K562 (cell line): Measurements from ENCODE around the gene TENM3. TPM values are rescaled to one million over a fixed set of nuclear protein-coding genes. Genes with fewer than 3 reads are reported as not detected.

Source experiments
- ATF1 ChIP-seq, 2 experiments: fragments of 450-650 bp in 1 of 2; IDR thresholded peaks; 2 replicates each; pipeline ENCODE4 v1.6.1; 2016; ENCODE audit warnings: missing compliant biosample characterization in 1 of 2, missing genetic modification characterization in 1 of 2
- CC2D1A ChIP-seq: fragments of 450-650 bp; IDR thresholded peaks from 2 replicates; pipeline ENCODE4 v1.6.1; 2017; ENCODE audit warnings: mild to moderate bottlenecking
- CHAMP1 ChIP-seq: fragments of 450-650 bp; IDR thresholded peaks from 2 replicates; pipeline ENCODE4 v1.6.1; 2016; ENCODE audit warnings: mild to moderate bottlenecking
- CREM ChIP-seq: IDR thresholded peaks from 2 replicates; pipeline ENCODE4 v1.6.1; 2014; ENCODE audit warnings: antibody characterized with exemption, low read depth
- DLX4 ChIP-seq: fragments of 250-450 bp; sonication (Bioruptor Pico); IDR thresholded peaks from 2 replicates; pipeline ENCODE4 v1.6.1; 2021; ENCODE audit warnings: mild to moderate bottlenecking
- FOXP4 ChIP-seq: sonication (generic); formaldehyde crosslinking; IDR thresholded peaks from 2 replicates; pipeline ENCODE4 v1.8.0; 2022; ENCODE audit warnings: mild to moderate bottlenecking, missing genetic modification reagents, borderline replicate concordance
- FUS ChIP-seq: fragments of 200-400 bp; formaldehyde crosslinking; optimal IDR thresholded peaks from 2 replicates; pipeline ENCODE3; 2017; ENCODE audit warnings: low read depth, low read length
- HDAC6 ChIP-seq: IDR thresholded peaks from 2 replicates; pipeline ENCODE4 v1.6.1; 2012; ENCODE audit warnings: low read depth, mild to moderate bottlenecking, control low read depth, inconsistent platforms, low read length, moderate library complexity
- HNRNPLL ChIP-seq: fragments of 200-400 bp; formaldehyde crosslinking; IDR thresholded peaks from 2 replicates; pipeline ENCODE4 v1.6.1; 2017; ENCODE audit warnings: low read length, low read depth, mild to moderate bottlenecking; ENCODE audit not compliant: poor library complexity, severe bottlenecking
- HNRNPUL1 ChIP-seq: fragments of 200-400 bp; formaldehyde crosslinking; IDR thresholded peaks from 2 replicates; pipeline ENCODE4 v1.6.1; 2017; ENCODE audit warnings: low read length
- NCOR1 ChIP-seq: fragments of 450-650 bp; IDR thresholded peaks from 2 replicates; pipeline ENCODE4 v1.6.1; 2016; ENCODE audit warnings: mild to moderate bottlenecking, moderate library complexity
- PCBP2 ChIP-seq: fragments of 200-400 bp; formaldehyde crosslinking; IDR thresholded peaks from 2 replicates; pipeline ENCODE4 v1.6.1; 2018; ENCODE audit warnings: low read length, low read depth, mild to moderate bottlenecking, moderate library complexity; ENCODE audit not compliant: poor library complexity, severe bottlenecking
- PHF21A ChIP-seq: fragments of 450-650 bp; IDR thresholded peaks from 2 replicates; pipeline ENCODE4 v1.6.1; 2017; ENCODE audit warnings: low read depth, borderline replicate concordance
- PRPF4 ChIP-seq: fragments of 200-400 bp; formaldehyde crosslinking; IDR thresholded peaks from one replicate; pipeline ENCODE4 v1.6.1; 2017; ENCODE audit warnings: low read length, low read depth, mild to moderate bottlenecking; ENCODE audit not compliant: insufficient read depth, poor library complexity, severe bottlenecking
- RBM14 ChIP-seq: fragments of 200-400 bp; formaldehyde crosslinking; IDR thresholded peaks from 2 replicates; pipeline ENCODE4 v1.6.1; 2018; ENCODE audit warnings: low read depth, mild to moderate bottlenecking, low read length, moderate library complexity, borderline replicate concordance; ENCODE audit not compliant: insufficient read depth
- RBM39 ChIP-seq: fragments of 200-400 bp; formaldehyde crosslinking; optimal IDR thresholded peaks from 2 replicates; pipeline ENCODE3; 2018; ENCODE audit warnings: low read depth, low read length
- SMARCE1 ChIP-seq: fragments of 450-650 bp; IDR thresholded peaks from 2 replicates; pipeline ENCODE4 v1.7.1; 2016; ENCODE audit warnings: mild to moderate bottlenecking
- THRAP3 ChIP-seq: fragments of 450-650 bp; IDR thresholded peaks from 2 replicates; pipeline ENCODE4 v1.6.1; 2016; ENCODE audit warnings: mild to moderate bottlenecking, inconsistent platforms, borderline replicate concordance
- ZBED1 ChIP-seq: IDR thresholded peaks from 2 replicates; pipeline ENCODE4 v1.6.1; 2014
- ZBTB5 ChIP-seq: fragments of 450-650 bp; IDR thresholded peaks from 2 replicates; pipeline ENCODE4 v1.6.1; 2017; ENCODE audit warnings: antibody characterized with exemption
- ZEB2 ChIP-seq: fragments of 450-650 bp; IDR thresholded peaks from 2 replicates; pipeline ENCODE4 v1.6.1; 2016
- ZNF274 ChIP-seq: IDR thresholded peaks from 2 replicates; pipeline ENCODE4 v1.6.1; 2011; ENCODE audit warnings: low read depth, mild to moderate bottlenecking, low read length, moderate library complexity, borderline replicate concordance
- ZNF384 ChIP-seq: IDR thresholded peaks from 2 replicates; pipeline ENCODE4 v1.6.1; 2012; ENCODE audit warnings: low read depth, low read length, improper control_type of control experiment
- ZNF76 ChIP-seq: fragments of 250-450 bp; sonication (Bioruptor Pico); IDR thresholded peaks from 2 replicates; pipeline ENCODE4 v1.4.0; 2020; ENCODE audit warnings: mild to moderate bottlenecking, moderate library complexity, borderline replicate concordance
- ZNF785 ChIP-seq: fragments of 250-450 bp; sonication (Bioruptor Pico); IDR thresholded peaks from 2 replicates; pipeline ENCODE4 v1.4.0; 2020; ENCODE audit warnings: mild to moderate bottlenecking
- polyA plus RNA-seq, 8 experiments: library from polyadenylated mRNA; depleted of rRNA in 4 of 8; stranded (reverse) in 5 of 8; unstranded in 3 of 8; fragments of >200 nt; fragmentation: Nextera tagmentation in 2 of 8; fragmentation: Illumina TruSeq in 1 of 8; extraction: Ambion mirVana in 2 of 8; extraction: Trizol in 1 of 8; gene quantifications; 2 replicates each; pipeline versions ENCODE4 v1.2.1 to v1.2.3, GENCODE V29; 2011 to 2014; ENCODE audit warnings: inconsistent platforms in 1 of 8, missing spikeins in 1 of 8
- total RNA-seq, 7 experiments: library from RNA; depleted of rRNA in 6 of 7; stranded (reverse); fragments of >200 nt in 6 of 7; fragmentation: Illumina TruSeq in 2 of 7; extraction: Trizol in 2 of 7; gene quantifications; 2 replicates each; pipeline versions ENCODE4 v1.2.1 to v1.2.3, GENCODE V29; 2011 to 2021; ENCODE audit warnings: low replicate concordance in 1 of 7

TENM3 gene
- total and polyA plus RNA-seq, 9 of the 15 experiments (the other 6 are each of a cell fraction or from before 2014, with no cell fraction given), result 0.01 to 0.02 TPM; not detected in 7

- no peak for TF ChIP-seq ATF1 (CRISPR knock-in tag; IDR thresholded peaks at IDR 0.05)
- peak; percentile 32; the same call in 1 of the 2 replicates for TF ChIP-seq ATF1 (tag; IDR thresholded peaks at IDR 0.05)
- no peak for TF ChIP-seq RBM14
- no peak for TF ChIP-seq FOXP4 (CRISPR knock-in tag)
- TF ChIP-seq RBM39, result no peak
- 0 out of 2 replicates have a peak, but pooled peaks have one; percentile 41 for TF ChIP-seq SMARCE1
- no peak for TF ChIP-seq ZNF785 (CRISPR knock-in tag)
- peak; percentile 61 for TF ChIP-seq CREM
- TF ChIP-seq FUS, result no peak
- TF ChIP-seq ZNF76 (CRISPR knock-in tag), result no peak
- no peak for TF ChIP-seq NCOR1
- no peak for TF ChIP-seq CHAMP1
- TF ChIP-seq PRPF4, result no peak
- TF ChIP-seq DLX4 (CRISPR knock-in tag), result no peak
- no peak for TF ChIP-seq ZNF274
- TF ChIP-seq HNRNPUL1, result no peak
- no peak for TF ChIP-seq PHF21A
- no peak for TF ChIP-seq HDAC6
- no peak for TF ChIP-seq THRAP3
- no peak for TF ChIP-seq PCBP2
- TF ChIP-seq CC2D1A, result no peak
- no peak for TF ChIP-seq ZNF384
- TF ChIP-seq ZBED1, result no peak
- no peak for TF ChIP-seq ZEB2
- no peak for TF ChIP-seq HNRNPLL
- TF ChIP-seq ZBTB5, result no peak
Observed at GRCh38 chr4:182698212-182698611, 455.0 kb downstream of the TENM3 start (continued).
